Suprapubic skin (tissue), 4 donors: Measurements from ENCODE around the gene SLC25A10.

Experiments used
- EP300 ChIP-seq: sonication (generic); formaldehyde crosslinking; IDR thresholded peaks from one replicate; pipeline ENCODE4 v1.6.1; 2017; ENCODE audit warnings: antibody characterized with exemption
- POLR2A ChIP-seq, 2 donors: fragments of 450-650 bp; IDR thresholded peaks; one replicate each; pipeline ENCODE4 v1.6.1; 2017; ENCODE audit warnings: antibody characterized with exemption in 2 of 2, mild to moderate bottlenecking in 2 of 2, moderate library complexity in 2 of 2
- POLR2AphosphoS5 ChIP-seq, 3 donors: sonication (generic); formaldehyde crosslinking; IDR thresholded peaks; one replicate each; pipeline ENCODE4 v1.6.1; 2017; ENCODE audit warnings: antibody characterized with exemption in 3 of 3
- TF ChIP-seq, protein P1 (sequence below), 2 donors: fragments of 200-600 bp in 1 of 2; fragments of 450-650 bp in 1 of 2; sonication (generic) in 1 of 2; IDR thresholded peaks; one replicate each; pipeline ENCODE4 v1.5.1; 2016 to 2019; ENCODE audit warnings: antibody characterized with exemption in 2 of 2, mild to moderate bottlenecking in 1 of 2, moderate library complexity in 1 of 2

DNA sequence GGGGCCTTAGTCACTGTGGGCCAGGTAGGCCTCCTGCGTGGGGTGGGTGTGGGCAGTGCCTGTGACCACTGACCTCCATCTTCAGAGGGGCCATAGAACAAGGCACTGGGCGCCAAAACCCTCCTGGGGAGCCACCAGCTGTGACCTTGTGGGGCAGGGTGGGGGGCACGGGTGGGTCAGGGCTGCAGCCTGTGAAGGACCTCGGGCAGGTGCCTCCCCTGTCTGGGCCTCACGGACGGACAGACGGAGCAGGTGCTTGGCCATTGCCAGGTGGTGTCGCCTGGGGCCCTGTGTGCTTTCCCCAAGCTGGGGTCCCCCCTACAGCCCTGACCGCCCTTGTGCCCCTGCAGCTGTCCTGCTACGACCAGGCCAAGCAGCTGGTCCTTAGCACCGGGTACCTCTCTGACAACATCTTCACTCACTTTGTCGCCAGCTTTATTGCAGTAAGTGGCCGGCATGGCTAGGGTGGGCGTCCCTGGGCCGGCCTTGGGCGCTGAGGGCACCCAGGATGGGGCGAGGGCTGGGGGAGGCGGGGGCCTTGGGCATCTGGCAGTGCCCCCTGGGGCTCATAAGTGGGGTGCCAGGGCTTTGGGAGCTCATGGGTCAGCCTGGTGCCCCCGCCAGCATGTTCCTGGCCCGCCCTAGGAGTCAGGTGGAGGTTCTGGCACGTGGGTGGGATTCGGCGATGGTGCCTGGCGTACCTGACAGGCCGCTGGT, 5.1 kb downstream of the SLC25A10 start:
- TF ChIP-seq, protein P1, sequence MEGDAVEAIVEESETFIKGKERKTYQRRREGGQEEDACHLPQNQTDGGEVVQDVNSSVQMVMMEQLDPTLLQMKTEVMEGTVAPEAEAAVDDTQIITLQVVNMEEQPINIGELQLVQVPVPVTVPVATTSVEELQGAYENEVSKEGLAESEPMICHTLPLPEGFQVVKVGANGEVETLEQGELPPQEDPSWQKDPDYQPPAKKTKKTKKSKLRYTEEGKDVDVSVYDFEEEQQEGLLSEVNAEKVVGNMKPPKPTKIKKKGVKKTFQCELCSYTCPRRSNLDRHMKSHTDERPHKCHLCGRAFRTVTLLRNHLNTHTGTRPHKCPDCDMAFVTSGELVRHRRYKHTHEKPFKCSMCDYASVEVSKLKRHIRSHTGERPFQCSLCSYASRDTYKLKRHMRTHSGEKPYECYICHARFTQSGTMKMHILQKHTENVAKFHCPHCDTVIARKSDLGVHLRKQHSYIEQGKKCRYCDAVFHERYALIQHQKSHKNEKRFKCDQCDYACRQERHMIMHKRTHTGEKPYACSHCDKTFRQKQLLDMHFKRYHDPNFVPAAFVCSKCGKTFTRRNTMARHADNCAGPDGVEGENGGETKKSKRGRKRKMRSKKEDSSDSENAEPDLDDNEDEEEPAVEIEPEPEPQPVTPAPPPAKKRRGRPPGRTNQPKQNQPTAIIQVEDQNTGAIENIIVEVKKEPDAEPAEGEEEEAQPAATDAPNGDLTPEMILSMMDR (IDR thresholded peaks at IDR 0.05), result no peak
- TF ChIP-seq EP300, result no peak
- no peak for TF ChIP-seq POLR2AphosphoS5 (IDR thresholded peaks at IDR 0.05)
- TF ChIP-seq POLR2A (IDR thresholded peaks at IDR 0.05), result no peak
